ENCODE measurements around the gene SMC5.

Gene SMC5

GRCh38 chr9:70352356-70352755, 93.6 kb downstream of the SMC5 start:
- no peak overlapping the region for H3K4me3 ChIP-seq (ENCODE audit: low read depth, low read length)
- no peak for DNase-seq (ENCODE audit: low read depth)
- TF ChIP-seq CTCF (IDR thresholded peaks at IDR 0.05; ENCODE audit: control insufficient read depth, extremely low read depth, insufficient read depth): no peak

- no peak for DNase-seq (ENCODE audit: low read depth)
- peak; percentile 75 for TF ChIP-seq CTCF (IDR thresholded peaks at IDR 0.05; ENCODE audit: control insufficient read depth, extremely low read depth, insufficient read depth)
- no peak overlapping the region for H3K4me3 ChIP-seq (ENCODE audit: low read depth, low read length)
Measured at GRCh38 chr9:70352802-70353201, 94.0 kb downstream of the SMC5 start.

GRCh38 chr9:70355801-70356200, 97.0 kb downstream of the SMC5 start:
- H3K4me3 ChIP-seq (ENCODE audit: low read depth, low read length): no peak overlapping the region
- no peak for TF ChIP-seq CTCF (IDR thresholded peaks at IDR 0.05; ENCODE audit: control insufficient read depth, extremely low read depth, insufficient read depth)
- DNase-seq (ENCODE audit: low read depth): no peak

- TF ChIP-seq CTCF (IDR thresholded peaks at IDR 0.05; ENCODE audit: control insufficient read depth, extremely low read depth, insufficient read depth): no peak
- no peak overlapping the region for H3K4me3 ChIP-seq (ENCODE audit: low read depth, low read length)
- DNase-seq (ENCODE audit: low read depth): no peak
Measured at GRCh38 chr9:70362952-70363351, 104.2 kb downstream of the SMC5 start.

GRCh38 chr9:70363760-70364159, 105.0 kb downstream of the SMC5 start:
- DNase-seq (ENCODE audit: low read depth): no peak
- no peak for TF ChIP-seq CTCF (IDR thresholded peaks at IDR 0.05; ENCODE audit: control insufficient read depth, extremely low read depth, insufficient read depth)
- H3K4me3 ChIP-seq (ENCODE audit: low read depth, low read length): no peak overlapping the region

- TF ChIP-seq CTCF (IDR thresholded peaks at IDR 0.05; ENCODE audit: control insufficient read depth, extremely low read depth, insufficient read depth): no peak
Measured at GRCh38 chr9:70367305-70367930, 108.6 kb downstream of the SMC5 start.

GRCh38 chr9:70374962-70375618, 116.3 kb downstream of the SMC5 start:
- no peak for DNase-seq (ENCODE audit: low read depth)
- no peak overlapping the region for H3K4me3 ChIP-seq (ENCODE audit: low read depth, low read length)
- TF ChIP-seq CTCF (IDR thresholded peaks at IDR 0.05; ENCODE audit: control insufficient read depth, extremely low read depth, insufficient read depth): no peak

More at GRCh38 chr9:70367305-70367930, 108.6 kb downstream of the SMC5 start:
- H3K4me3 ChIP-seq (ENCODE audit: low read depth, low read length): no peak overlapping the region
- DNase-seq (ENCODE audit: low read depth): no peak
